Panc1 (cell line): ENCODE measurements around the gene POLG. TPM values are rescaled to one million over a fixed set of nuclear protein-coding genes. Genes with fewer than 3 reads are reported as not detected.

Source experiments
- ATAC-seq: fragments of 200-7000 bp; cut with Tn5 transposase; 2 replicates; pipeline ENCODE4 v1.9.1; 2020; ENCODE audit warnings: mild to moderate bottlenecking, moderate library complexity
- BruUV-seq: library from RNA; stranded (reverse); fragments of 400-500 nt; replicated peaks from 2 replicates; lab custom pipeline; 2021; lab: Mats Ljungman, UMichigan
- CTCF ChIA-PET: fragments of 300-600 bp; sonication (Branson Sonifier 250); formaldehyde crosslinking; loops from one replicate; lab custom pipeline; 2022; ENCODE audit warnings: antibody characterized with exemption; lab: Charles Lee
- POLR2A ChIA-PET: fragments of 300-600 bp; sonication (Branson Sonifier 250); formaldehyde crosslinking; loops from one replicate; lab custom pipeline; 2022; ENCODE audit warnings: antibody characterized with exemption; lab: Charles Lee
- DNase-seq: peaks from one replicate; pipeline ENCODE4 v3.0.0-alpha.2; 2010; ENCODE audit warnings: low read depth, low spot score
- H3K27ac ChIP-seq: 2 replicates; pipeline ENCODE4 v1.5.1; 2011; ENCODE audit warnings: mild to moderate bottlenecking, low read length, inconsistent platforms
- H3K27me3 ChIP-seq: fragments of 200-500 bp; sonication (Bioruptor generic); 2 replicates; pipeline ENCODE4 v1.6.0; 2014; ENCODE audit warnings: low read length, inconsistent platforms; ENCODE audit not compliant: control insufficient read depth, insufficient read depth
- H3K36me3 ChIP-seq: fragments of 200-500 bp; sonication (Bioruptor generic); 2 replicates; pipeline ENCODE4 v1.5.1; 2014; ENCODE audit warnings: inconsistent platforms, mild to moderate bottlenecking, low read length, moderate library complexity; ENCODE audit not compliant: control insufficient read depth, insufficient read depth
- H3K4me1 ChIP-seq: 2 replicates; pipeline ENCODE4 v1.5.1; 2011; ENCODE audit warnings: inconsistent platforms, mild to moderate bottlenecking, low read length, moderate library complexity; ENCODE audit not compliant: control insufficient read depth, insufficient read depth
- H3K4me3 ChIP-seq, 2 experiments: 2 replicates each; pipeline ENCODE4 v1.5.1; 2011 to 2012; ENCODE audit warnings: low read depth in 2 of 2, low read length in 2 of 2, mild to moderate bottlenecking in 2 of 2, inconsistent platforms in 1 of 2, moderate library complexity in 1 of 2
- H3K9me3 ChIP-seq: fragments of 200-500 bp; sonication (Bioruptor generic); 2 replicates; pipeline ENCODE4 v1.5.1; 2014; ENCODE audit warnings: low read depth, mild to moderate bottlenecking, inconsistent platforms, low read length, moderate library complexity; ENCODE audit not compliant: control insufficient read depth, insufficient read depth
- CTCF ChIP-seq: fragments of 450-650 bp; IDR thresholded peaks from 2 replicates; pipeline ENCODE4 v1.5.1; 2017; ENCODE audit warnings: mild to moderate bottlenecking
- POLR2AphosphoS5 ChIP-seq: IDR thresholded peaks from 2 replicates; pipeline ENCODE4 v1.6.1; 2012; ENCODE audit warnings: mild to moderate bottlenecking, low read depth, low read length, moderate library complexity
- REST ChIP-seq, 2 experiments: IDR thresholded peaks; 2 replicates each; pipeline ENCODE4 v1.6.1; 2011 to 2012; ENCODE audit warnings: low read depth in 2 of 2, control low read depth in 1 of 2, low read length in 1 of 2, mild to moderate bottlenecking in 1 of 2, moderate library complexity in 1 of 2; ENCODE audit not compliant: insufficient read depth in 1 of 2
- SIN3A ChIP-seq: IDR thresholded peaks from 2 replicates; pipeline ENCODE4 v1.6.1; 2012; ENCODE audit warnings: low read depth, mild to moderate bottlenecking, low read length, moderate library complexity, borderline replicate concordance; ENCODE audit not compliant: insufficient read depth
- TCF7L2 ChIP-seq: IDR thresholded peaks from 2 replicates; pipeline ENCODE4 v1.6.1; 2011; ENCODE audit warnings: mild to moderate bottlenecking, low read depth, low read length, inconsistent platforms
- in situ Hi-C: cut with HindIII; loops from 2 replicates; pipeline ENCODE4 v1.10.0; 2016; ENCODE audit warnings: low sequenced_read_pairs, low pct_unique_long_range_greater_than_20kb
- intact Hi-C: fragments of 100-400 bp; cut with micrococcal nuclease; formaldehyde crosslinking; loops from one replicate; pipeline ENCODE4 v1.10.0; 2022; ENCODE audit not compliant: unreplicated experiment
- total RNA-seq: library from RNA; stranded (reverse); gene quantifications from one replicate; pipeline ENCODE4 v1.2.1, GENCODE V29; 2021; ENCODE audit not compliant: unreplicated experiment

The POLG gene
- total RNA-seq, 1 experiment from 2014 or later, result 95.2 TPM

- Histone ChIP-seq H3K9me3 (no peaks in the 10 kb centered on the region), H3K4me3 (no peak overlapping the region), H3K36me3 (no peaks in the 10 kb centered on the region), H3K27me3 (peaks cover 11% of the 10 kb centered on the region), H3K27ac (no peak overlapping the region), H3K4me1 (no peaks in the 10 kb centered on the region)
- CTCF ChIA-PET, result no interaction called here
- TF ChIP-seq TCF7L2, result no peak
- no peak for TF ChIP-seq CTCF
- TF ChIP-seq POLR2AphosphoS5, result no peak
- no peak for TF ChIP-seq REST (IDR thresholded peaks at IDR 0.05; ENCODE audit: insufficient read depth in 1 of 2, low read depth in 2 of 2, low read length in 1 of 2)
- no peak for TF ChIP-seq SIN3A
- POLR2A ChIA-PET, result no interaction called here
- intact Hi-C loops, result no loop called here
- in situ Hi-C loops, result no loop called here
- ATAC-seq (no peak), DNase-seq (no peak)
- BruUV-seq, result no TSS peak
Observed at GRCh38 chr15:89352476-89352875, 17.9 kb upstream of the POLG start.

- no peak overlapping the region for H3K4me3 ChIP-seq
- POLR2A ChIA-PET, result no interaction called here
Observed at GRCh38 chr15:89349206-89349558, 14.6 kb upstream of the POLG start.

More at GRCh38 chr15:89349206-89349558, 14.6 kb upstream of the POLG start:
- intact Hi-C loops (no loop called here), in situ Hi-C loops (no loop called here)
- Histone ChIP-seq H3K9me3 (no peaks in the 10 kb centered on the region), H3K4me1 (no peaks in the 10 kb centered on the region), H3K27me3 (no peaks in the 10 kb centered on the region), H3K27ac (no peak overlapping the region), H3K36me3 (no peaks in the 10 kb centered on the region)
- DNase-seq (no peak), ATAC-seq (no peak)
- no TSS peak for BruUV-seq
- TF ChIP-seq SIN3A (no peak), REST (IDR thresholded peaks at IDR 0.05; ENCODE audit: insufficient read depth in 1 of 2, low read depth in 2 of 2, low read length in 1 of 2) (no peak), POLR2AphosphoS5 (no peak), TCF7L2 (no peak), CTCF (no peak)
- CTCF ChIA-PET, result no interaction called here
